ENCODE measurements around the gene SDSL.

DNA sequence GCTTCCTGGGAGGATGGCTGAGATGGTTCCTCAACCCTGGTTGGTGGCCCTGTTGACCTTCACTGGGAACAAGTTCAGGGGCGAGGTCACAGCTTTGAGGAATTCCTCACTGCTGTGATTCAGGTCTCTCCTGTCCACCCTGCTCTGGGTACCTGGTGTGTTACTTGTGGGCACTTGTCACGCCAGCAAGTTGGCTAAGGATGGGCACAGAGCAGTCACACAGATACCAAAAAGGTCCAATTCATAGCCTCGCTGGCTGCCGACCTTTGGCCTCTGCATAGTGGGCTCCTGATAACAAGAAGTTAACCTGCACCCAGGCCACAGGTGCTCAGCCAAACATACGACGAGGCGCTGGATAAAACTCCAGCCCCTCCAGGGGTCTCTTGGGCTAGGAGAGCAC is 29.7 kb upstream of the SDSL start:
- TF ChIP-seq, protein P1, sequence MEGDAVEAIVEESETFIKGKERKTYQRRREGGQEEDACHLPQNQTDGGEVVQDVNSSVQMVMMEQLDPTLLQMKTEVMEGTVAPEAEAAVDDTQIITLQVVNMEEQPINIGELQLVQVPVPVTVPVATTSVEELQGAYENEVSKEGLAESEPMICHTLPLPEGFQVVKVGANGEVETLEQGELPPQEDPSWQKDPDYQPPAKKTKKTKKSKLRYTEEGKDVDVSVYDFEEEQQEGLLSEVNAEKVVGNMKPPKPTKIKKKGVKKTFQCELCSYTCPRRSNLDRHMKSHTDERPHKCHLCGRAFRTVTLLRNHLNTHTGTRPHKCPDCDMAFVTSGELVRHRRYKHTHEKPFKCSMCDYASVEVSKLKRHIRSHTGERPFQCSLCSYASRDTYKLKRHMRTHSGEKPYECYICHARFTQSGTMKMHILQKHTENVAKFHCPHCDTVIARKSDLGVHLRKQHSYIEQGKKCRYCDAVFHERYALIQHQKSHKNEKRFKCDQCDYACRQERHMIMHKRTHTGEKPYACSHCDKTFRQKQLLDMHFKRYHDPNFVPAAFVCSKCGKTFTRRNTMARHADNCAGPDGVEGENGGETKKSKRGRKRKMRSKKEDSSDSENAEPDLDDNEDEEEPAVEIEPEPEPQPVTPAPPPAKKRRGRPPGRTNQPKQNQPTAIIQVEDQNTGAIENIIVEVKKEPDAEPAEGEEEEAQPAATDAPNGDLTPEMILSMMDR (IDR thresholded peaks at IDR 0.05 in 4 of 5, conservative IDR thresholded peaks at IDR 0.05 in 1 of 5) = no peak
- no peak for TF ChIP-seq POLR2A (IDR thresholded peaks at IDR 0.05)

All from gastrocnemius medialis (tissue), 4 donors.